Glomerular endothelial cell (primary cell): ENCODE data around the gene GNB2. TPM values are rescaled to one million over a fixed set of nuclear protein-coding genes. Genes with fewer than 3 reads are reported as not detected.
A peak's percentile ranks its signal among the peaks of the same experiment; 100 is the strongest.

Experiments
- DNase-seq: peaks from one replicate; pipeline ENCODE4 v3.0.0-alpha.2; 2011; ENCODE audit warnings: low read depth, low spot score; ENCODE audit errors: extremely low read depth
- total RNA-seq: library from RNA; depleted of rRNA; stranded (reverse); fragments of >200 nt; gene quantifications from 2 replicates; pipeline ENCODE4 v1.2.3, GENCODE V29; 2015

The GNB2 gene
- total RNA-seq: 315 and 318 TPM in 2 replicates

DNA sequence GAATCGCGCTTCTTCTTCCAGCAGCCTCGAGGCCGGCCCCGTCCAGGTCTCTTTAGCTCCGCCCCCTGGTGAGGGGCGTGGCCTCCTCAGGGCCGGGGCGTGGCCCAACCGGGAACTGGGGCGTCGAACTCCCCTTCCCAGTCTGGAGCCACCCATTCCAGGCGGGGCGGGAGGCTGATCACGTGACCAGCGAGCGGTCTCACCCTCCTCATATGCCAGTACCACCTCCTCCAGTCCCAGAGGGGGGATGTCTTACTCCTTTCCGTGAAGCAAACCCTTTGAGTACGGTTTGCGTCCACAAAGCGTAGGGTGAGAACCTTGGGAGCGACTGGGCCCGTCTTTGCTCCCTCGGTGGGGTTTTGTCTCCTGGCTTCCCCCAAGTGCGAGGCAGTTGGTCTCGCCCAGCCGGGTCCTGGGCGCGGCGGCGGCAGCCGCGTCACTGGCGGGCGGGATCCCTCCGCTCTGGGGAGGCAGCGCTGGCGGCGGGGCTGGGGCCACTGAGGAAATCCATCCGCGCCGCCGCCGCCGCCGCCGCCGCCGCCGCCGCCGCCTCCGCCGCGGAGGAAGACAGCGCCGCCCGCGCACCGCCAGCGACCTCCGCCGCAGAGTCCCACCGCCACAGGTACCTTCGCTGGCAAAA is at the start of gene GNB2:
TSS of gene GNB2 (plus strand) at position 439 of the 640 bp plus-strand sequence. CDS start 2,526 bp downstream, outside the sequence.
- DNase-seq: peak; percentile 93

DNA sequence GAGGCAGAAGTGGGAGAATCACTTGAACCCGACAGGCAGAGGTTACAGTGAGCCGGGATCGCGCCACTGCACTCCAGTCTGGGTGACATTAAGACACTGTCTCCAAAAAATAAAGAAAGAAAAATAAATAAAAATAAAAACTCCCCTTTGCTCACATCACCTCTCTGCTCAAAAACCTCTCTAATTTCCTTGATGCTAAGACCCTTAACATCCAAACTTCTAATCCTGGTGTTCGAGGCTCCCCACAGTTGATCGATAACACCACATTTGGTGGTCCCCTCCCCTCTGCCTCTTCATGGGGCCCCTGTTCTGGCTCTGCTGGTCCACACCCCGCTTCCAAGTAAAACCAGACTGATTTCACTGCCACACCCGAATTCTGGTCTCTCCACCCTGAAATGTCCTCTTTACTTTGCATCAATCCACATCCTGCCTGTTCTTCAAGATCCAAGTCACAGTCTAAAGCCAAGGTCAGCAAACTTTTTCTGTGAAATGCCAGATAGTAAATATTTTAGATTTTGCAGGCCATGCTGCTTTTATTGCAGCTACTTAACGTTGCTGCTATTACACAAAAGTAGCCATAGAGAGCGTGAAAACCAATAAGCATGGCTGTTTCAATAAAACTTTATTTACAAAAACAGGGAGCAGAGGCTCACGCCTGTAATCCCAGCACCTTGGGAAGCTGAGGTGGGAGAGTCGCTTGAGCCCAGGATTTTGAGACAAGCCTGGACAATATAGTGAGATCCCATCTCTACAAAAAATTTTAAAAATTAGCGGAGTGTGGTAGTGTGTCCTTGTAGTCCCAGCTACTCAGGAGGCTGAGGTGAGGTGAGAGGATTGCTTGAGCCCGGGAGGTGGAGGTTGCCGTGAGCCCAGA is 49.4 kb upstream of the GNB2 start:
- no peak for DNase-seq

DNA sequence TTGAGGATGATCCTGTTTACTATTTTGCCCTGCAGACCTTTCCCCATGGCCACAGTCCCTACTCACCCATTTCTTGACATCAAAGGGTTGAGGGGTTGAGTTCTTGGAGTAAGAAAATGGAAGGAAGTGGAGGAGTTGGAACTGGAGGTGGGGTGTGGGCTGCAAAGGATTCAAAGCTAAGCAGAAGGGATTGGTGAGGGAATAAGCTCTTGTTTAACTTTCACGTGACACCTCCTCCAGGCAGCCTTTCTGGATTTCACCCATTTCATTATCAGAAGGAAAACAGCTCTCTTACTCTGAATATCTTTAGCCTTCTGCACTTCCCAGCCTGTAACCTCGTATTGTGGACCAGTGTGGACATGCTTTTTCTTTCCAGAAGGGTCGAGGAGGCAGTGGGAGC is 47.5 kb upstream of the GNB2 start:
- no peak for DNase-seq

DNA sequence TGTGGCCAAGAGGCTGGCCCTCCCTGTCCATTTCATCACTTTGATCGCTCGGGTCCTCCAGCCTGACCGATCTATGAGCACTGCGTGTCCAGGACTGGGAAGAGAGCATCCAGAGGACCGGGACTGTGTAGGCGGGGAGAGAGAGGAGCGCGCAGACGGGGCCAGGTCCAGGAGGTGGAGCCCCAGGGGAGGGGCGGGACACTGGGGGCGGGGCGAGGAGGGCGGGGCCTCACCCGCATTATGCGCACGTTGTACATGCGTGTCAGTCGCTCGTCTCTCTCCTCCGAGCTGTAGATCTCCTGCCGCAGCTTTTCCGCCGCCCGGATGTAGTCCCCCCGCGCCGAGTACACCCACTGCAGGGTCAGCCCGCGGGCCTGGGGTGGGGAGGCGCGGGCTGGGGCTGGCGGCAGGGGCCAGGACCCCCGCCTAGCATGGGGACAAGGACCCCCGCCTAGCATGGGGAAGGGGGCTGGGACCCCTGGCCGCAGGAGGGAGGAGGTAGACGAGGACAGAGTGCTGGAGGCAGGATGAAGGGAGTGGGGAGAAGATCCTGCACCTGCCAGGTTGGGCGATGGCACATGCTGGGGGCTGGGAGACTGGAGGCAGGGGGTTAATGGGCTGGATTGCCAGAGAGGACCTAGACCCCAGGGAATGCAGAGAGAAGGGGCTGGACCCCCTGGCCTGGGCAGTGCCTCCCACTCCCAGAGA is 46.9 kb upstream of the GNB2 start:
- no peak for DNase-seq

DNA sequence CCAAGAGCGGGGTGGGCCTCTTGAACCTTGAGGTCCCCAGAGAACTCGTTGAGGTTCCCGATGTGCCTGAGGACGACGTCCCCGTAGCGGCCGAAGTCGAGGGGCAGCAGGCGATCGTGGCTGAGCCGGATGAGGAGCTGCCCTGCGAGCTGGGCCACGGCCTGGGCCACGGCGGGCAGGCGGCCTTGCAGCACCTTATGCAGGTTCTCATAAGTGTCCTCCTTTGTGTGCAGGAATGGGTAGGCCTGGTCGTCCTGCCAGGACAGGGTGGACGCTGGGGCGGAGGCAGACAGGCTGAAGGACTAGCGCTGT is 46.3 kb upstream of the GNB2 start:
- no peak for DNase-seq

DNA sequence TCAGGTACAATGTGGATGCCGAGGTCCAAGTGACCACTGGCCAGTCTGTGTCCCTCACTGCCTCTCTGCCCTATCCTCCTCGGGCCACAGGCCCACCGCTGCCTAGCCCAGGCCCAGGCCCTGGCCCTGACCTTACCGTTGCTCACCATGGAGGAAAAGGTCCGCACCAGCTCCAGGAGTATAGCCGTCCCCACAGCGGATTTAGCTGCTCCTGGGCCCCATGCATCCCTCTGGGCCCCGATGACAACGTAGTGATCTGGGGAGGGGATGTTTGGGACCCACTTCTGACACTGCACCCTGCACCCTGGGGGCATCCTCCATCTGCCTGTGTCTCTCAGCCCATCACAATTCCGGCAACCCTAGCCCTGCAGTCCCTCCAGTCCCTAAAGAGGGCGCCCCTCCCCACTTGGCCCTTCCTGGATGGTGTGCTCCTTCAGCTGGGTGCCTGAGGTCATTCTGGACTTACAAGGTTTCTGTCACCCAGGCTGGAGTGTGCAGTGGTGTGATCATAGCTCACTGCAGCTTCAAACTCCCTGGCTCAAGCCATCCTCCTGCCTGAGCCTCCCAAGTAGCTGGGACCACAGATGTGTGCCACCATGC is 44.3 kb upstream of the GNB2 start:
- no peak for DNase-seq

DNA sequence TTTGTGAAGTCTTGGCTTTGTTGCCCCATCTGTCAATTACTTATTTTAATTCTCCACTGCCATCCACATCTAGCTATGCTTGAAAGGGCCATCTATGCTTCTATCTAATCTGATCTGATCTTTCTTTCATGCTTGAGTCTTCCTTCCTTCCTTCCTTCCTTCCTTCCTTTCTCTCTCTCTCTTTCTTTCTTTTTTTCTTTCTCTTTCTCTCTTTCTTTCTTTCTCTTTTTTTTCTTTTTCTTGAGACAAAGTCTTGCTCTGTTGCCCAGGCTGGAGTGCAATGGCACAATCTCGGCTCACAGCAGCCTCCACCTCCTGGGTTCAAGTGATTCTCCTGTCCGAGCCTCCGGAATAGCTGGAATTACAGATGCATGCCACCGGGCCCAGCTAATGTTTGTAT is 43.5 kb upstream of the GNB2 start:
- DNase-seq: no peak

DNA sequence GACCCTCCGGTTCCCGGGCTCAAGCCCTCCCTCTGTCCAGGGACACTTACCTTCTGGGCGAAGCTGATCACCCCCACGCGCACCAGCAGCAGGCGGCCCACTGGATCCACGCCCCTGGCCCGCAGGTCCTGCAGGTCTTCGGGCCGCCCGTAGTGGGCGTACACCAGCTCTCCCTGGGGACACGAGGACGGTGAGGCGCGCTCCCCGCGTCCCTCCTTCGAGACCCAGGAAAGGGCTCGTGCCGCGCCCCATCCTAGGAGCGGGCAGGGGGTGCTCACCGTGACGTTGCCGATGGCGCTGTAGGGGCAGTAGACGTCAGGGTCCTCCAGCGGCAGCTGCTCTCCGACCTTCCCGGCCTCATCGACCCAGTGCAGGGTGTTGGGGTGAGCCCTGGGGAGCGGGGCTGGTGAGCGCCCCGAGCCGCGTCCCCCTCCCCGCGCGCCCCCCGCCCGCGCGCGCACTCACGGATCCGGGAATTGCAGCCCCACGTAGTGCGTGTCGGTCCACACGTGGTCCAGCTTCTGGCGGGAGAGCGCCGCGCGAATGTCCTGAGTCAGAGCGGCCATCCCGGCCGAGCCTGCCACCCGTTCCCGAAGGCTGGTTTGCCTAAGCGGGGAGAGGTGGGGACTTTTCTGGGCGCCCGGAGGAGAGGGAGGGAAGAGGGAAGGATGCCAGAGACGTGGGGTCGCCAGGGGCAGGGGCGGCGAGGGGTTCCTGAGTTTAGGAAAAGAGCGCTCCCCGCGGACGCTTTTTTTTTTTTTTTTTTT is 40.4 kb upstream of the GNB2 start:
- no peak for DNase-seq

DNA sequence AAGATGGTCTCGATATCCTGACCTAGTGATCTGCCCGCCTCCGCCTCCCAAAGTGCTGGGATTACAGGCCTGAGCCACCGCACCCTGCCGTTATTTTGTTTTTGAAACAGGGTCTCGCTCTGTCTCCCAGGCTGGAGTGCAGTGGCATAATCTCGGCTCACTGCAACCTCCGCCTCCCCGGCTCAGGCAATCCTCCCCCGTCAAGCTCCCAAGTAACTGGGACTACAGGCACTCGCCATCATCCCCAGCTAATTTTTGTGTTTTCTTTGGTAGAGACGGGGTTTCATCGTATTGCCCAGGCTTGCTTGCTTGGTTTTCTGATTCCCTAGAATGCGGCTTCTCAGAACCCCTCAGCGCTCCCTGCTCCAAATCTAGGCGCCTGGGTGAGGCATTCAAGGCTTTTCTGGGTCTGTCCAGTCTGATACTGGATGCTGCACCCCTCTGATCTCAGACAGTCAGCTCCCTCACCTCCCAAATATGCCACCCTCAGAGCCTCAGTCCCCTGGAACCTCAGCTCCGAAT is 33.5 kb upstream of the GNB2 start:
- DNase-seq: no peak

DNA sequence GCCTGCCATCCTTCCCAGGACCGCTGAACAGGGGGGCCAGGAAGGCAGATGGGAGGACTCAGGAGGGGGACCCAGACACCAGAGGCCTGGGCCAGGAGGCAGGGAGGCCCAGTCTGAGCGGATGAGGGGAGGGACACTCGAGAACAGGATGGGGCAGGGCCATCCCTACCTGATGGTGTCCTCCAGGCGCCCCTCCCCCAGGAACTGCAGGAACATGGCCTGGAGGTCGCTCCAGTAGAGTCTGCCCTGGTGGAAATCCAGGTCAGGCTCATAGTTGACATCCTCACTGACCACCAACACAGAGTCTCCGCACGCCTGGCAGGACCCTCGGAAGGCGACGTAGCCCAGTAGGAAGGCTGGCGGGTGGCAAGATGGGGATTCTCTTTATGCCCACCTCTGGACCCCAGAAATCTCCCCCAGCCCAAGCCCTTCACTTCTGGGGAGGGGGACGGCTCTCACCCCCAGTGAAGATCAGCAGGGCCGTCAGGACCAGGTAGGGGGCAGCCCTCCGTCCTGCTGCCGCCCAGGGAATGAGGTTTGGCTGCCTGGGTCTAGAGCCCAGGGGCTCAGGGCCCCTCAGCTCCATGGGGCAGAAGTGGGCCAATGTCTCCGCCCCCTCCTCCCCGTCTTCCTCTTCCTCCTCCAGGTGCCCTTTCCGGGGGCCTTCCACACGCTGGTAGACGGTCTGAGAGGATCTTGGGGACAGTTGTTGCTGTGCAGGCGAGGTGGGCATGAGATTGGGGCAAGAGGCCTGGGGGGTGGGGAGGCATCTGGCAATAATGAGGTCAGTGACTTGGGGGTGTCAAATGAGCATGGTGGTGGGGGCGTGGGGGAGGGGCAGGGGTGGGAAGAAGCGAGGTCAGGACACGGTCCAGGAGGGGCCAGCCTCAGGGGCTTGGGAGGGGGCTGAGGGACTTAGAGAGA is 32.8 kb upstream of the GNB2 start:
- DNase-seq: no peak

DNA sequence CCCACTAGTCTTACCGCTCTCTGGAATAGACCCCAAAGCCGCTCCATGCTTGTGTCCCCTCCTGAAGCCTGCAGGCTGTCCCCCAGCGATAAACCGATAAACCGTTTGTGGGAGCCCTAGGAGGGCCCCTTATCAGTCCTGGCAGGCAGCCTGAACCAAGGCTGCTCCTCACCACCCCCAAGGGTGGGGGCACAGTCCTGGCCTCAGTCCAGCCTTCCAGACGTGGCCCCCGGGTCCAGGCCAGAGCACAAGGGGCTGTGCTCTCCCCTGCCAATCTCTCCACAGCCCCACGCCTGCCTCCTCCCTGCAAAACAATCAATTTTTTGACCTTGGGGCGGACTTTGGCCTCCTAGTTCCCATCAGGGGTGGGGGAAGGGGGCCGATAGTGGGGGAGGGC is 32.1 kb upstream of the GNB2 start, which contains the start of gene TFR2:
TSS of gene TFR2 (minus strand) at position 90 of the 397 bp plus-strand sequence. CDS start at position 47, 43 bp downstream.
- DNase-seq: no peak

DNA sequence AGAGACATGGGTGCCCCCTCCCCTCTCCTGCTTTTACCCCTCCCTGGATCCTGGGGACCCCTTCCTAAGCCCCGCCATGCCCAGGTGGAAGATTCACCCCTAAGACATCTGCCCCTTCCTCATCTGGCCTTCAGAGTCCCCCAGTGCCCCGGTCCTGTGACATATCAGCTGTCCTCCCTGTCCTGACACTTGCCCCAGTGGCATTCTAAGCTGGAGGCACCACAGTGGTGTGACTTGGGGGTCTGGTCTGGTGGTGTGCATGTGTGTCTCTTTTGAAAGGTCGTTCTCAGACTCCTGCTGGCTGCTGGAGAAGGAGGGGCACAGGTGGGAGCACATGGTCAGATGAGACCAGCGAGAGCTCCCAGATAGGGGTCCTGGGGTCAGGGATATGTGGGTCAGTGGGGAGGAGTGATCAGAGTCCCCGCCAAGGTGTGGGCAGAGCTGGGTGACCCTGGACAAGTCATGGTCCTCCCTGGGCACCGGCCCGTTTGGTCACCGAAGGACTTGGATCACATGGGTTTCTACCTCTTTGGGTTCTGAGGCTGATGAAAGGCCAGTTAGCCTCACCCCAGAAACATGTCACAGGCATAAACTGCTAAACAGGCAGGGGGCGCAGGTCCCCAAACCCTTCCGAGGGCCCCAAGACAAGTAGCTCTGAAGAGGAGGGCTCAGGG is 31.5 kb upstream of the GNB2 start:
- no peak for DNase-seq

DNA sequence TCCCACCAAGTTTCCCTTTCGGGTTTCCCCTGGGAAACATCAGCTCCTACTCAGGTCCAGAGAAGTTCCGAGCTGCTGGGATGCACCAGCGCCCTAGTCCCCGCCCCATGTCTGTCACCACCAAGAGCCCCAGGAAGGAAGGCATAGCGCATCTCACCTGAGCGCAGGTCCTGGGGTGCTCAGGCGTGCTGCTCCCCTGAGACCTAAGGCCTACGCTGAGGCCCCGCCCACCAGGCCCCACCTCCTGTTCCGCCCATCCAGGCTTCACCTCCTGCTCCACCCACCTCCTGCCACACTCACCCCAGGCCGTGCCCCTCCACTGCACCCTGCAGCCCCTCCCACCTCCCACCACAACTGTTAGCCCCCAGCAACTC is 31.0 kb upstream of the GNB2 start:
- DNase-seq: no peak

DNA sequence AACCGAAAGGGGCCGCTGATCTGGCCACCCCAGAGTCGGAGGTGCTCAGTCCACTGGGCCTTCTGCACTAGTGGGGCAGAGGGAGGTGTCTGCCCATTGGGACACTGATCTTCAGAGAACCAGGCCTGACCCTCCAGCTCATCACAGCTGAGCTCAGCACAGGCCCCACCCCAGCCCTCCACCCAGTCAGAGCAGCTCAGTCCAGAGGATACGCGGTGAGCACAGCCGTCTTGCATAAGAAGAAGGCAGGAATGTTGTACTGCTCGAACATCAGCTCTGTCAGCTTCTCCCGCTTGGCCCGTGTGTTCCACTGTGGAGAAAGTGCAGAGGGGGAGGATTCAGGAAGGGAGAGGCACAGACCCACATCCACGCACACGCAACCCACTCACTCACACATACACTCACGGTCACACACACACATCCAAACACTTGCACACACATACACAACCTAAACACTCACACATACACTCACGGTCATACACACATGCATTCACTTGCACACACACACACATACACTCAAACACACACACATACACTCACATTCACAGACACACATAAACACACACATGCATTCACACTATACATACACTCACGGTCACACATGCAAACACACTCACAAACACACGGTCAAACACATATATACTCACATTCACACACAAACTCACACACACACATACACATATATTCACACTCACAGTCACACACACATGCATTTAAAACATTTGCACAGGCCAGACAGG is 23.5 kb upstream of the GNB2 start:
- DNase-seq: no peak

DNA sequence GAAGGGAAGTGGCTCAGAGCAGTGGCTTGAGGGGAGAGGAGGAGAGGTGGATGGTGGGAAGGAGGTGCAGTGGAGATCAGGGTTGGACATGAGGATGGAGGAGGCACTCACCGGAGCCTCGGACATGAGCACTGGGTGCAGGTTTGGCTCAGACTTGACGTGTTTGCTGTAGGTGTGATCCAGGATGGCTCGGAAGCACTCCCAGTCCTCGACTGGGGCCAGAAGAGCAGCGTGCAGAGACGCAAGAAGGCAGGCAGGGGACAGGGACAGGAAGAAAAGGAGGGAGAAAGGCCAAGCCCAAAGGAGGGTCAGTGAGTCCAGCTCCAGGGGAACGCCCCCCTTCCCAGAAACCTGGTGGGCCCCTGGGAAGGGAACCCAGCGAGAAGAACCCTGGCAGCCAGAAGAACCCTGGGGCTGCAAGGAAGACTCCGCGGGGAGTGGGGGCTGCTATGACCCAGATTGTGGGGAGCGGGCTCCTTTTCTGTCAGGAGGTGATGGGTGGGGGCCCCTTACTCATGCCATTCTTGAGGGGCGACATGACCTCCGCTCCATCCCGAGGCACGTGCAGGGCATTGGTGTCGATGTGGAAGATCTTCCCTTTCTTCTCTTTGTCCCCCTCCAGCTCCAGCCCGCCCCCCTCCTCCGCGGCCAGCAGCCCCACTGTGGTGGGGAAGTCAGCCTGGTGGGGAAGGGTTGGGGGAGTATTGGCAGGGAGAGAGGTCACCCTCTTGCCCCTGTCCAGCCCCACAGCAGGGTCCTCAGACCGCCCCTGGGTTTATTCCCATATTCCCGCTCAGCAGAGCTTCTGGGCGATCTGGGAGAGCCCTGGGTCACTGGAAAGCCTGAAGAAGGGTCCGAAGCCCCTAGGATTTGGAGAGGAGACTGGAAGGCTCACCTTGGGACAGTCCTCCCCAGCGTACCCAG is 18.4 kb upstream of the GNB2 start:
- DNase-seq: no peak

DNA sequence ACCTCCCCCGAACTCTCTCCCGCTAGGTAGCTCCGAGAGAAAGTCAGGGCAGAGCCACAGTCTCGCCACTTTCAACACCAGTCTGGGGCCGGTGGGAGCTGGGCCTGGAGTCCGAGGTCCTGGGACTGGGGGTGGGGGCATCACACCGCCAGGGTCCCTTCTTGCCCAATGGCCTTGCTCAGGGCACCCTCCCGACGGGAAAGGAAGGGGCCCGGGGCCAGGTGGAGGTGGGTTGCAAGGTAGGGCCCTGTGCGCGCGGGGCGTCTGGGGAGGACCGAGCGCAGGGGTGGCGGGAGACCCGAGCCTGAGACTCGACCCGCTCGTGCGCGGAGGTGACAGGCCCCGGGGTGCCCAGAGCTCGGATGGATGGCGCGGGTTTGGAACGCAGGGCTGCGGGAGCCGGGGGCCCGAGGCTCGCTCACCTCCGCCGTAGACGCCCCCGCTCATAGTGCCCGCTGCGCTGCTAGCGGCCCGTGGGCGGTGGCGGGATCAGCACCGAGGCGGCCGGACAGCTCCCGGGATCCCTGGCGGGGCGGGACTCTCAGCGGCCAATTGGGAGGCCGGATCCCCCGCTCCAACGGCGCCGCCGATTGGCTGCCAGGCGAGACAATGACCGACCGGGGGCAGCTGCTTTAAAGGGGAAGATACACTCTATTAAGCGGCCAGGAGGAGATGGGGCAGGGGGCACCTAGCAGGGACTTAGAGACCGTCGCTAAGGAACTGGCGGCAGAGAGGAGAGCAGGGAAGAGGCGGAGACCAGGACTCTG is 17.4 kb upstream of the GNB2 start, which contains the start of gene ACTL6B:
TSS of gene ACTL6B (minus strand) at position 541 of the 767 bp plus-strand sequence. CDS start at position 447, 94 bp downstream.
- no peak for DNase-seq
